Muscle of back (tissue), 11 donors: ENCODE measurements around the gene ECPAS. TPM values are rescaled to one million over a fixed set of nuclear protein-coding genes. Genes with fewer than 3 reads are reported as not detected.
"Not testable (repeated sequence)": the region's sequence is repeated elsewhere in the genome, so short reads cannot be mapped to it uniquely, and the experiment has no call there.

Source experiments
- DNase-seq, 3 donors: peaks; one replicate each; pipeline versions ENCODE4 v3.0.0 to v3.0.0-alpha.2; 2013
- polyA plus RNA-seq, 10 donors: library from polyadenylated mRNA; unstranded; fragments of 120-200 nt; gene quantifications; one replicate each; pipeline ENCODE4 v1.2.1, GENCODE V29; 2013; ENCODE audit not compliant: insufficient read length in 10 of 10

Gene ECPAS
- polyA plus RNA-seq, 10 donors, result 88.5 to 187 (median 137) TPM

GRCh38 chr9:111349766-111350165 is 134.4 kb downstream of the ECPAS start:
- no peak for DNase-seq

GRCh38 chr9:111348821-111349271 is 135.3 kb downstream of the ECPAS start:
- DNase-seq, result peak in 1 of 3 donors; percentile 8

GRCh38 chr9:111334318-111334863 is 149.8 kb downstream of the ECPAS start:
- not testable (repeated sequence) for DNase-seq

GRCh38 chr9:111330124-111330523 is 154.1 kb downstream of the ECPAS start, which contains the start of gene OR2K2:
TSS of gene OR2K2 (minus strand) at chr9:111330224. CDS start at chr9:111328433, 1,791 bp downstream.
- no peak for DNase-seq

- no peak for DNase-seq
These were observed 163.6 kb downstream of the ECPAS start for GRCh38 chr9:111320631-111321030.

GRCh38 chr9:111316796-111317195 is 167.4 kb downstream of the ECPAS start:
- no peak for DNase-seq

Other genes with a start within 250 kb of the ECPAS start
- not detected for gene OR2K2, start 154.2 kb downstream of the ECPAS start, polyA plus RNA-seq
- 1 to 10 TPM in 7 of 10 donors, under 1 TPM in 3; 0.72 to 2.2 (median 1.4) TPM for gene ZNF483, start 40.8 kb upstream of the ECPAS start, polyA plus RNA-seq
- gene PTGR1, start 115.3 kb upstream of the ECPAS start, polyA plus RNA-seq, result 10 to 100 TPM; 45.7 to 66.2 (median 49.9) TPM
- 10 to 100 TPM in 2 of 10 donors, 1 to 10 TPM in 8; 8.0 to 10.2 (median 8.8) TPM for gene DNAJC25, start 147.0 kb upstream of the ECPAS start, polyA plus RNA-seq
- 10 to 100 TPM; 48.0 to 58.8 (median 53.1) TPM for gene GNG10, start 177.2 kb upstream of the ECPAS start, polyA plus RNA-seq